CD4-positive, alpha-beta T cell treated with Interleukin-4 for 1 hour (primary cell): ENCODE data around the gene MYH11.
A peak's percentile ranks its signal among the peaks of the same experiment; 100 is the strongest.

Experiments
- DNase-seq, 2 donors: peaks; one replicate each; pipeline ENCODE4 v3.0.0-alpha.2; 2020 to 2022

The MYH11 gene

GRCh38 chr16:15775209-15775608 lies 81.6 kb downstream of the MYH11 start:
- DNase-seq = no peak

DNA sequence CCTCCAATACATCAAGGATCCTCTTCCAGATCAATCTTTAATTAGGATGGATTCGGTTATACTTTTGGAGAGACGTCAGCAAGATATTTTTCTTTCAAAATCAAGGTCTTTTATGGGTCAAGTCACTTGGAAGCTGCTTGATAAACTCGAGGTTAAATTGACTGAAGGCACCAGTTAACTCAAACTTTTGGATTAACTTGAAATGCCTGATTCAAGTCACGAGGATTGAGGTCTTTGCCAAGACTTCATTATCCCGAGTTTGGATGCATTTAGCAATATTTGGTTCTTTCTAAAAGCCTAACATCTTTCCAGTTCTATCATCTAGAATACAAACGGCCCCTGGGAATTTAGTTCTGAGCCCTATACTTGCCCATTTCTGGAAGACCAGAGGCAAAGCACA lies 82.9 kb downstream of the MYH11 start:
- no peak for DNase-seq

DNA sequence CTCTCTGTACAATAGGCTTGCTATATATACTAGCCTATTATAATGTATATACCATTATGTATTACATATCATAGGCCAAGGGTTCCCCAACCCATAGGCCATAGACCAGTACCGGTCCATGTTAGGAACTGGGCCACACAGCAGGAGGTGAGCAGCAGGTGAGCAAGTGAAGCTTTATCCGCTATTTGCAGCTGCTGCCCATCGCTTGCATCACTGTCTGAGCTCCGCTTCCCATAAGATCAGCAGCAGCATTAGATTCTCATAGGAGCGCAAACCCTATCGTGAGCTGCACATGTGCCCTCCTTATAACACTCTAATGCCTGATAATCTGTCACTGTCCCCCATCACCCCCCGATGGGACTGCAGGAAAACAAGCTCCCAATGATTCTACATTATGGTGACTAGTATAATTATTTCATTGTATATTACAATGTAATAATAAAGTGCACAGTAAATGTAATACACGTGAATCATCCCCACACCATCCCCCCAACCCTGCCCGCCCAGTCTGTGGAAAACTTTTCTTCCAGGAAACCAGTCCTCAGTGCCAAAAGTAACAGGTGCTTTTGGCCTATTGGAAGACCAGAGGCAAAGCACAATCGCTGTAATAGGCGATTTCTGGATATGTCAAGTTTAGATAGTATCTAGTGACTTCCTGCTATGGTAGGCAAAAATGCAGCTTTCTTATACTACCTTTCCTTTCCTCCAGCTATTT lies 84.1 kb downstream of the MYH11 start:
- no peak for DNase-seq

- DNase-seq = no peak
These were observed 85.1 kb downstream of the MYH11 start for GRCh38 chr16:15771694-15772093.

GRCh38 chr16:15770512-15770911 lies 86.3 kb downstream of the MYH11 start:
- DNase-seq = no peak

GRCh38 chr16:15770107-15770506 lies 86.7 kb downstream of the MYH11 start:
- DNase-seq = no peak

DNA sequence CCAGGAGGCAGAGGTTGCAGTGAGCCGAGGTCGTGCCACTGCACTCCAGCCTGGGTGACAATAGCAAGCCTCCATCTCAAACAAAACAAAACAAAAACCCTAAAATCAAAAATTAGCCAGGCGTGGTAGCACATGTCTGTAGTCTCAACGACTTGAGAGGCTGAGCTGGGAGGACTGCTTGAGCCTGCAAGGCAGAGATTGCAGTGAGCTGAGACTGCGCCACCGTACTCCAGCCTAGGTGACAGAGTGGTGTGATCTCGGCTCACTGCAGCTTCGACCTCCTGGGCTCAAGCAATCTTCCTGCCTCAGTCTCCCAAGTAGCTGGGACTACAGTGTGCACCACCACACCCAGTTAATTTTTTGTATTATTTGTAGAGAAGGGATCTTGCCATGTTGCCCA lies 87.6 kb downstream of the MYH11 start:
- no peak for DNase-seq

DNA sequence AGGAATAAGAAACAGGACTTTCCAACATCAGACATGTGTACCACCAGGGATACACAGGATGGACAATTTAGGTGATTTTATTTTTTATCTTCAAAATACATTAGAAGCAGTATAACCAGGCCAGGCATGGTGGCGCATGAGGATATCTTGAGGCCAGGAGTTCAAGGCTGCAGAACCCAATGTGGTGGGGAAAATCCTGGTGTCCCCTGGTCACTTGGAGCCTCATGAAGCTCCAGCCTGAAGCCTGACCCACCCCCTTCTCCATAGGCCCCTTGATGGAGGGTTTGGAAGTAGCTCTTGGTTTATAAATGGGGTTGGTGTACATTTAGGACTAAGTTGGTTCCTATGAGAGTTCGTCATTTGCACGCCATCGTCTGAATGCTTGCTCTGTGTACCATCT lies 88.6 kb downstream of the MYH11 start:
- no peak for DNase-seq

- DNase-seq = no peak
These were observed 89.9 kb downstream of the MYH11 start for GRCh38 chr16:15766918-15767317.

GRCh38 chr16:15765880-15766279 lies 90.9 kb downstream of the MYH11 start:
- peak; percentile 38 to 42 for DNase-seq

DNA sequence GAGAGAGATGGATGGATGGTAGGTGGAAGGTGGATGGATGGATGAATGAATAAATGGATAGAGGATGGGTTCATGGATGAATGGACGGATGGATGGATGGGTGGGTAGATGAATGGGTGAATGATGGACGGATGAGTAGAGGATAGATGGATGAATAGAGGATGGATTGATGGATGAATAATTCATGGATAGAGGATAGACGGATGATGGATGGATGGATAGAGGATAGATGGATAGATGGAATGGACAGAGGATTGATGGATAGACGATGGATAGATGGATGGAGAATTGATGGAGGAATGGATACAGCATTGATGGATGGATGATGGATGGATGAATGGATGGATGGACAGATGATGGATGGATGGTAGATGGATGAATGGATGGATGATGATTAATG lies 91.7 kb downstream of the MYH11 start:
- no peak for DNase-seq

DNA sequence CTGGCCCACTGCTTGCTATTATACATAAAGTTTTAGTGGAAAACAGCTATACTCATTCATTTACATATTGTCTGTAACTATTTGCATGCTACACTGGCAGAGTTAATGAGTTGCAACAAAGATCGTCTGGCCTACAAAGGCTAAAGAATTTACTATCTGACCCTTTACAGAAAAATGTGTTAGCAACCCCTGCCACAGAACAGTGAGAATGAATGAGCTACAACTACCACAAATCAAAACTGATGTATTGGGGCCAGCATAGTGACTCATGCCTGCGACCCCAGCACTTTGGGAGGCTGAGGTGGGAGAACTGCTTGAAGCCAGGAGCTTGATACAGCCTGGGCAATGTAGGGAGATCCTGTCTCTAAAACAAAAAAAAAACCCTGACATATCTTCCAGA lies 92.7 kb downstream of the MYH11 start:
- DNase-seq = no peak

GRCh38 chr16:15760129-15760528 lies 96.7 kb downstream of the MYH11 start:
- no peak for DNase-seq

DNA sequence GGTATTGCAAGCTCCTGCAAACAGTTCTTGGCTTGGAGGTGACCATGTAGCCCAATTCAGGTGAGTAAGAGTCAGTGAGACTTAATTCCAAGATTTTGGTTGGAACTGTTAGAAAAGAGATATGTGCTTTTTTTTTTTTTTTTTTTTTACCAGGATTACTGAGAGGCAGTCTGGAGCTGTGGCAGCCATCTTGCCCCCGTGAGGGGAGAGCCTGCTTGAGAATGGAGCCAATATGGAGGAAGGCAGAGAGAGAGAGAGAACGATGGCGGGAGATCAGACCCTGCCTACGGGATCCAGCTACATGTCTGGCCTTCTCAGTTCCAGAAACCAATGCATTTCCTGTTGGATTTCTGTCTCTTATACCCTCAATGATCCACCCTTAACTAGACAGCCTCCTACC lies 97.8 kb downstream of the MYH11 start:
- no peak for DNase-seq

- DNase-seq = no peak
These were observed 99.1 kb downstream of the MYH11 start for GRCh38 chr16:15757630-15758251.

- DNase-seq = no peak
These were observed 99.8 kb downstream of the MYH11 start for GRCh38 chr16:15757077-15757386.

- DNase-seq = no peak
These were observed 101.8 kb downstream of the MYH11 start for GRCh38 chr16:15754821-15755534.

GRCh38 chr16:15752717-15753488 lies 103.9 kb downstream of the MYH11 start:
- DNase-seq = no peak

DNA sequence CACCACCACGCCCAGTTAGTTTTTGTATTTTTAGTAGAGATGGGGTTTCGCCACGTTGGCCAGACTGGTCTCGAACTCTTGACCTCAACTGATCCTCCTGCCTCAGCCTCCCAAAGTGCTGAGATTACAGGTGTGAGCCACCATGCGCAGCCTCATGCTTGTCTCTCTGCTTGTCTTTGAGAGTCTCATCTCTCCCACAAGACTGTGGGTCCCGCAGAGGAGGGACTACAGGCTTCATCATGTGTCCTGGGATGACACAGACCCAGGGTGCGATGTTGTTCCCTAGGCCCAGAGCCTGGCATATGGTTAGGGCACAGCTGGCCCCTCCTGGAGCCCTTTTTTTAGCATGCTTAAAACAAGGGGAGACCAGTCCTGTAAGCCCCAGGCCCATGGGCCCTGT lies 104.9 kb downstream of the MYH11 start:
- no peak for DNase-seq

DNA sequence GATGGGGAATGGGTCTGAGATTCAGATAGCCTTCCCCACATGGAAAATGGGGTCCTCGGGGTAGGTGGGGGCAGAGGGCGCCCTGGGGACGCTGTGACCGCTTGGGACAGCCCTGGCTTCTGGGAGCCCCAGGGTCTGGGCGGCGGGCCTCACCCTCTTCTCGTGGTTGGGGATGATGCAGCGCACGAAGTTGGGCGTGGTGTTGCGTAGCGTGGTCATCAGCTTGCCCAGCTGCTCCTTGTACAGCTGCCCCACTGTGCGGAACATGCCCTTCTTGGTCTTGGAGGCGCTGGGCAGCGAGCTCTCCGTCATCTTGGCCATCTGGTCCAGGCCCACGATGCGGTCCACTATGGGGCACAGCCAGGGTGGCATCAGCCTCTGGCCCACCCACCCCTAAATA lies 106.8 kb downstream of the MYH11 start:
- no peak for DNase-seq

- no peak for DNase-seq
These were observed 107.5 kb downstream of the MYH11 start for GRCh38 chr16:15749371-15749770.

DNA sequence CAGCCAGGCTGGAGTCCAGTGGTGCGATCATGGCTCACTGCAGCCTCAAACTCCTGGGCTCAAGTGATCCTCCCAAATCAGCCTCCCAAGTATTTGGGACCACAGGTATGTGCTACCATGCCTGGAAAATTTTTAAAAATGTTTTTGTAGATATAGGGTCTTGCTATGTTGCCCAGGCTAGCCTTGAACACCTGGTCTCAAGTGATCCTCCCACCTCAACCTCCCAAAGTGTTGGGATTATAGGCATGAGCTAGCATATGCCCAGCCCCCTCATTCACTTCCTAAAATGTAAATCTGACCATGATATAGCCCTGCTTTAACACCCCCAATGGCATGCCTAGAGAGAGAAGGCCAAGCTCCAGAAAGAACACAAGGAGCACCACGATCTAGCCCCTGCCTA lies 108.2 kb downstream of the MYH11 start:
- DNase-seq = no peak

GRCh38 chr16:15747937-15748336 lies 108.9 kb downstream of the MYH11 start:
- DNase-seq = no peak

- no peak for DNase-seq
These were observed 110.5 kb downstream of the MYH11 start for GRCh38 chr16:15746332-15746731.
